HL-60/S4 treated with retinoic acid at 250 ng/mL for 4 days and 3 days (cell line): Measurements from ENCODE around the gene THYN1.
"Not testable (repeated sequence)": the region's sequence is repeated elsewhere in the genome, so short reads cannot be mapped to it uniquely, and the experiment has no call there.

Source experiments
- in situ Hi-C: fragments of 300-500 bp; cut with MboI; formaldehyde crosslinking; loops from 2 replicates; pipeline ENCODE4 v1.7.0; 2022; ENCODE audit warnings: low sequenced_read_pairs

Gene THYN1

DNA sequence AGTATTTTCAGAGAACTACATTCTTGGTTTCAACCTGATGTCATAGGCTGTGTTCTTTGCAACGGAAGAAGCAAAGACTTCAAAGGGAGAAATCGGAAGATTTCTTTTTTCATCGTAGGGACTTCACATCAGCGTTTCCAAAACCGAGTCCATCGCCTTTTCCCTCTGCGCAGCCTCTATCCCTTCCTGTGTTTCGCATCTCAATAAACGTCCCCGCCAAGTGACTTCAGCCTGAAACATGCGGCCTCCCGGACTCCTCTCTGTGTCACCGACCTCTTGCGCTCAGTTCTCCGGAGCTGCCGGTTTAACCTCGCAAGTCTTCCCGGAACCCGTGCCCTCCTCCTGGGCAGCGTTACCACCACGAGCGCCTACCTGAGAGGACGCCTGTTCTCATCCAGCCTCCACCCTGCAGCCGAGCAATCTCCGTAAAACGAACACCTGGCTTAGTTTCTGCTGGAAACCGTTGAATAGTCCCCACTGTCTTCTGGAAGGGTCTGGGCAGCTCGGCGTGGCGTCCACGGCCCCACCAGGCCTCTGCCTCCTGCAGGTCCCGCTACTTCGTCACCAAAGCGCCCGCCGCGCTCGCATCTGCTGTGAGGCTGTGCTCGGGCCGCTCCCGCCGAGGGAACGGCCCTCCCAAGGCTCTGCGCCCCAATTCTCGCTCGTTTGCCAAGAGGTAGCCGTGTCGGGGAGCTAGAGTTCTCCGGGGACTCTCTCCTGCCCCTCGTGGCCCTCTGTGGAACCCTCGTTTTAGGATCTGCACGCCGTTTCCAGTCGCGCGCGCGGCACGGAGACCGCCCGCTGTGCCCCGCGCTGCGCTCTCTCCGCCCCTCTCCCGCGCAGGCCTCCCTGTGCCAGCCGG, 22.6 kb upstream of the THYN1 start, which contains the start of gene GLB1L3:
TSS of gene GLB1L3 (plus strand) at position 846 of the 862 bp plus-strand sequence. CDS start 362 bp downstream, outside the sequence.
- in situ Hi-C loops: no loop called here

GRCh38 chr11:134275188-134275533, 22.0 kb upstream of the THYN1 start:
- in situ Hi-C loops: no loop called here

DNA sequence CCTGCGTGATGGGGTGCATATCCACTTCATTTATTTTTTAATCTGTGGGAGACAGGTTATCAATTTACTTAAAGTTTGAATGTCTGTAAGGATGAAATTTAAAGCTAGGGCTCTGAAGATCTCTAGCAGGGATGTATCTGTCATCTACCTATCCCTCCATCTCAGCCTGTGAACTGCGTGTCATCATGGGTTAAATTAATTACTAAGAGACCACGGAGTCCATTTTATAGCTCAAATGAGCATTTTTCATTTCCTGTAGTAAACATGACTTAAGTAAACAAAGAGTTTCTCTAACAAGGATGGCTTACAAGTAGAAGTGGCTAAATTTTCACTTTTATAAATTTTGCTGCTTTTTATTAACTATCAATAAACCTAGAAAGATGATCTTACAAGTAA, 20.2 kb upstream of the THYN1 start:
- in situ Hi-C loops: no loop called here

DNA sequence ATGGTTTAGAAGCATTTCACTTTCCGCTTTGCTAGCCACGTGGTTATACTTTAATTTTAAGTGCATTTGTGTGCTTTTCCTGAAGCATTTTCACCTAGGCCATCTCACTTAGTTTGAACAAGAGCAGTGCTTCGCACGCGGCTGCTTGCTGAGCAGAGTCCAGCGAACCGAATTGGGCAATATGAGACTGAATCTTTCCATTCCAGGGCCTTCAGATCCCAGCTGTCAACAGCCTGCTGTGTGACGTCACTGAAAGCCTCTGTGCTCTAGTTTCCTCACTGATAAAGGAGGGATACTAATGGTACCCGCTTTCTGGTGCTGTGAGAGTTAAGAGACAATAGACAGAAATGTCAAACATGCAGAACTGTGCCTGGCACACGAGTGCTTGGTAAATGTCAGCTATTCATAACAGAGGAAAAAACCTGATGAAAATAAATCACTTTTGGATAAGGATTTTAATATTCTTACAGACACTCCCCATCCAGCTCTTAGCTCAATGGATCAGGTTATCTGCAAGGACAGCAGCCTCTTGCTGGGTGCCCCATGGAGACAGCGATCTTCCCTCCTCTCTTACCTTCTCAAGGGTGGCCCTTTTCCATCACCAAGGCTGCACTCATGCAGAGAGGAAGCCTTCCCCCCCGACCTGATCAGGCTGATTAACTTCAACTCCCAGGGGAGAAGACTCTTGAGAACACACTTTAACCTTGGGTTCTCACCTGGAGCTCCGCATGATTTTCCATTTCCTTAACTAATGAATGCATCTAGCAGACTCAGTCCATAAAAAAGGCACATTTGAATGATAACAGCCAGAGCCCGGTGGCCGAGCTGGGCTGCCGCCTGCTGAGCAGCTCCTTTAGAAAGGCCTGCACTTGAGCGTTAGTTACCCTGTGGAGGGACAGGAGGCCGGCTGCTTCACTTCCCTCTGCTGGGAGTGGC, 19.5 kb upstream of the THYN1 start:
- in situ Hi-C loops: no loop called here

DNA sequence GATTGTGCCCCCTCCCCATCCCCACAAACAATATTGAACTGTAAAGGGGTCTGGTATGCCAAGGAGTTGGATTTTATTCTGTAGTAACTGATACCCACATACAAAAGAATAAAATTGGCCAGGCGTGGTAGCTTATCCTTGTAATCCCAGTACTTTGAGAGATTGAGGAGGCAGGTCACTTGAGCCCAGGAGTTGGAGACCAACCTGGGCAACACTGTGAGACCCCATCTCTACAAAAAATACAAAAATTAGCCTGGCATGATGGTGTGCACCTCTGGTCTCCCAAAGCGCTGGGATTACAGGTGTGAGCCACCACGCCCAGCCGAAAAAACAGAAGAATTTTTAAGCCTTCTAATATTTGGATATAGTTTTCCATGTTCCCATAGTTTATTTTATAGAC, 18.8 kb upstream of the THYN1 start:
- in situ Hi-C loops: no loop called here

DNA sequence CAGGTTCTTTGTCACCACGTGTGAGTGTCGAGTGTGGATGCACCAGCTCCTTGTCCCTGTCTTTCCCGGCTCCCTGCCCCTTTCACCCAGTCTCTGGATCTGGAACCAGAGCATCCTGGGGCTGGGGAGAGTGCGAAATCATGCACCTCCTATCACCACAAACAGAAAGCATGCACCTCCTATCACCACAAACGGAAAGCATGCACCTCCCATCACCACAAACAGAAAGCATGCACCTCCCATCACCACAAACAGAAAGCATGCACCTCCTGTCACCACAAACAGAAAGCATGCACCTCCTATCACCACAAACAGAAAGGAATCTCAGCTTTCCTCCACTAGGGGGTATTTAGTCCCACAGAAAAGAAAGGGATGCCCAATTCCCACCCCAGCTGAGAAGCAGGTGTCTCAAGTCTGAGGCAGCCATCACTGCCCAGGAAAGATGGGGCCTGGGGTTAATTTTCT, 17.1 kb upstream of the THYN1 start:
- in situ Hi-C loops: no loop called here

DNA sequence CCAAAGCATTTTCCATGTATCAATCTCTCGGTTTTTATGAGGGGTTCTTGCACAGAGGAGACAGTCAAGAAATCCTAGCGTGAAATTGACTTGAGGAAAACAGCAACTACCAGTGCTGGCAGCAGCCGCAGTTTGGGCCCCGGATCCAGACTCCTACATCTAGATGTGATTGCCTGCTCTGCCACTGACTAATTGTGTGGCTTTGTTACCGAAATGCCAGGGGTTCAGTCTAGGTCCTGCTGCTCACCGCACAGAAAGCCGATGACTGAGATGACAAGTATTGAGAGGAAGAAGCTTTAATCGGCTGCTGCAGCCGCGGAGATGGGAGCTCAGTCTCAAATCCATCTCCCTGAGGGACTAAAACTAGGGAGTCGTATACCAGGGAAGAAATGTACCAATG, 14.8 kb upstream of the THYN1 start:
- in situ Hi-C loops: no loop called here

DNA sequence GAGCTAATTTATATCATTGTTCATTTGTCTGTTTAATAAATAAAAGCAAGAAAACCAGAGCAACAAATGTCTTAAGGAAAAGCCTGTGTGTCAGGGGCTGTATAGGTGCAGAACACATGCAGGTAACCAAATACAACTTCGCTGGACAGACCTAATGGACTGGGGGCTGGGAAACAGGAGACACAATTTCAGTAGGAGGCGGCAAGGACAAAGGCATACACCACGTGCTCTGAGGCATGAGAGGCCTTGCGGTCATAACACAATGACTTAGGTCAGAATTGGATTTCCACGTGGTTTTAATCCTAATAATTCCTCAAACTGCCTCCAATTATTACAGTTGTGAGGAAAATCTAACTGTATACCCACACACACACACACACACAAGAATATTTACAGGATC, 14.3 kb upstream of the THYN1 start:
- in situ Hi-C loops: no loop called here

- in situ Hi-C loops: no loop called here
Observed at GRCh38 chr11:134266841-134267251, 13.7 kb upstream of the THYN1 start.

GRCh38 chr11:134266440-134266839, 13.3 kb upstream of the THYN1 start:
- in situ Hi-C loops: no loop called here

DNA sequence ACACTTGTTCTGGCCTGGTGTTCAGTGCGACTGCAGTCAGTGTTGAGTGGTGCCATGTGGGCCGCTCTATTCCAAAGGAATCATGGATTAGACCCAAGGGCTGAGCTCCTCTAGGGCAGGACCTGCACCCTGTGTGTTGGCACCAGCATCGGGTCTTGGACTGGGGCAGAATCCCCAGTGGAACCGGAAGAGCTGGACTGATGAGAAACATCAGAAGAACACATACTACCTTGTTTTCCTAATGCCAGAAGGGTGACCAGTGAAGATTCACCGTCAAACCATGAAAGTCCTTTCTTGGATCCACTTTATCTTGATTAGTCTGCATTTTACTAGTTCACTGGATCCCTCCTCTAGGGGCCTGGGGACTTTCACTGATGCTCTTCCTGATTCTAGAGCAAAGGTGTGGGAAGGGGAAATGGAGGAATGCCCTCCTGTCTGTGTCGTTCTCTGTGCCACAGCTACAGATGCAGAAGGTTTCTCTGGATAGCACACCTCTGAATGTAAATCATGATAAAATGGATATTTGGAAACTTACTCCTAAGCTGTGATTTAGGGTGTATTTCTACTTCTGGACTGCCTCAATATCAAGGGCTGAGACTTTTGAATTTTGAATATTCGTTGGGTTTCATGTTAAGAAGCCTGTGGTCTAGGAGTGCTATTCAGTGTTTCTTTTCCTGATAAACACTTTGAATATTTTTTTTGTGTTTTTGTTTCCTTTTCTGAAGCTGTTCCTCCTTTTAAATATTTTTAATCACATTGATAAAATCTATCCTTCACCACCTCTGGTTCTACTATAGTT, 12.0 kb upstream of the THYN1 start:
- in situ Hi-C loops: no loop called here

- in situ Hi-C loops: no loop called here
Observed at GRCh38 chr11:134261626-134262488, 8.7 kb upstream of the THYN1 start.

- in situ Hi-C loops: no loop called here
Observed at GRCh38 chr11:134260983-134261382, 7.8 kb upstream of the THYN1 start.

DNA sequence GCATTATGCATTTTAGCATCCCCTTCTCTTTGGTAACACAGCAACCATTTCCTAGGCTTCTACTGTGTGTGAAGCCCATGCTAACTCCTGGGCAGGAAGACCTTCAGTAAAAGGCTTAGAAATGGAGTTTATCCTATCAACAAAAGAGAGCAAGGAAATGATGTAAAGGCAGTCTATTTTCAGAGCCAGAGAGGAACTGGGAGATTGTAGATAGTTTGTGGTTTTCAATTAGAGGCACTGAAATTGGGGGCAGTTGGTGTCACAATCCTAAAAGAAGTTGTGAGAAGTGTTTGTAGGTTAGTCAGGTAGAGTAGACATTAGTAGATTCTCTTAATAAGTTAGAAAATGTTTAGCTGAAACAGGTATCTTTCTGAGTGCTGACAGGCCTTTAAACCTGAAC, 7.4 kb upstream of the THYN1 start:
- in situ Hi-C loops: no loop called here

DNA sequence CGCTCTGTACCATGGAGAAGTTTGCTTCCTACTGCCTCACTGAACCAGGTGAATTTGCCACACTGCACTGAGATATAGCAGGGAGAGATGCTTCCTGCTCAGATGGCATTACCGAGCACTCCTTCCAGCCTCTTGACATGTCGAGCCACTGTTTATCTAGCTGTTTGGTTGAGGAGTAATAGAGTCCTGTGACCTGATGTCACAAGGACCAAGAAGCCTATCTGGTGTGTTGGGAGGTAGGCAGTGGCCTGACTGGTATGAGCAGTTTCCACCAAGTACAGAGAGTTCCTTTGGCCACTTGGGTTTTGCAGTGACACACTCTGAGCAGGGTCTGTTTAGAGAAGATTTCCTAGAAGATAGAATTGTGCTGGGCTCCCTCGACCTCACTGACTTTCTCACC, 5.4 kb upstream of the THYN1 start:
- in situ Hi-C loops: no loop called here

DNA sequence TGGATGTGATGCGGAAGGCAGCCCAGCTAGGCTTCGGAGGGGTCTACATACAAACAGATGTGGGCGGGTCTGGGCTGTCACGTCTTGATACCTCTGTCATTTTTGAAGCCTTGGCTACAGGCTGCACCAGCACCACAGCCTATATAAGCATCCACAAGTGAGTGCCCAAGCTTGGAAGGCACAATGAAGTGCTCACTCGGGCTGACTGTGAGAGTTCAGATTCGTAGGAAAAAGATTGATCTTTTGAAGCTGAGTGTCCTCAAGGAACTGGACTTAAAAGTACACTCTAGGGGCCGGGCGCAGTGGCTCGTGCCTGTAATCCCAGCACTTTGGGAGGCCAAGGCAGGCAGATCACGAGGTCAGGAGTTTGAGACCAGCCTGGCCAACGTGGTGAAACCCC, 3.9 kb upstream of the THYN1 start:
- in situ Hi-C loops: no loop called here

DNA sequence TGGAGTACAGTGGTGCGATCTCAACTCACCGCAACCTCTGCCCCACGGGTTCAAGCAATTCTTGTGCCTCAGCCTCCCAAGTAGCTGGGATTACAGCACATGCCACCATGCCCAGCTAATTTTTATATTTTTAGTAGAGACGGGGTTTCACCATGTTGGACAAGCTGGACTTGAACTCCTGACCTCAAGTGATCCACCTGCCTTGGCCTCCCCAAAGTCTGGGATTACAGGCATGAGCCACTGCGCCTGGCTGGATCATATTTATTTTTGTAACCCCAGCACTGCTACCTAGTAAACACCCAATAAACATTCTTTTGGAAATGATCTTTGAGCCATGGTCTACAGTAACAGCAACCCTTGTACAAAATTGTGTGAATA, 2.0 kb upstream of the THYN1 start:
- in situ Hi-C loops: not testable (repeated sequence)

GRCh38 chr11:134254433-134255183, 1.5 kb upstream of the THYN1 start:
- in situ Hi-C loops: no loop called here
